HCT116 (cell line): ENCODE data around the gene MYRF.

ENCODE experiments used
- ELF1 ChIP-seq: IDR thresholded peaks from 2 replicates; pipeline ENCODE4 v1.6.1; 2012; ENCODE audit warnings: low read depth, borderline replicate concordance
- EZH2 ChIP-seq: fragments of 200-600 bp; sonication (generic); IDR thresholded peaks from 2 replicates; pipeline ENCODE4 v1.6.1; 2017; ENCODE audit warnings: antibody characterized with exemption, mixed run types
- FOSL1 ChIP-seq: IDR thresholded peaks from 2 replicates; pipeline ENCODE4 v1.6.1; 2012; ENCODE audit warnings: low read depth
- POLR2A ChIP-seq: IDR thresholded peaks from 2 replicates; pipeline ENCODE4 v1.7.0; 2011; ENCODE audit warnings: borderline replicate concordance; ENCODE audit not compliant: insufficient read depth, insufficient read length; ENCODE audit errors: extremely low read depth
- POLR2AphosphoS5 ChIP-seq: IDR thresholded peaks from 2 replicates; pipeline ENCODE4 v1.6.1; 2011; ENCODE audit warnings: mild to moderate bottlenecking, low read depth, low read length, moderate library complexity
- RAD21 ChIP-seq: IDR thresholded peaks from 2 replicates; pipeline ENCODE4 v1.6.1; 2012; ENCODE audit warnings: low read depth, mild to moderate bottlenecking
- YY1 ChIP-seq: IDR thresholded peaks from 2 replicates; pipeline ENCODE4 v1.6.1; 2011; ENCODE audit warnings: low read length, low read depth, moderate library complexity, mild to moderate bottlenecking; ENCODE audit not compliant: insufficient replicate concordance; ENCODE audit errors: extremely low read depth
- ZNF274 ChIP-seq: fragments of 200-500 bp; sonication (Bioruptor generic); IDR thresholded peaks from 2 replicates; pipeline ENCODE4 v1.6.1; 2014; ENCODE audit warnings: mild to moderate bottlenecking, low read depth, low read length, inconsistent platforms
- TF ChIP-seq, protein P1 (sequence below), 3 experiments: fragments of 200-600 bp in 1 of 3; sonication (generic) in 1 of 3; IDR thresholded peaks in 2 of 3; conservative IDR thresholded peaks in 1 of 3; 2 replicates each; pipeline ENCODE4 v1.5.1; 2012 to 2017; ENCODE audit warnings: low read depth in 2 of 3, low read length in 2 of 3, antibody characterized with exemption in 1 of 3, borderline replicate concordance in 1 of 3, control low read depth in 1 of 3, mild to moderate bottlenecking in 1 of 3, mixed read lengths in 1 of 3, mixed run types in 1 of 3, moderate library complexity in 1 of 3; ENCODE audit not compliant: insufficient read depth in 1 of 3
- TF ChIP-seq, protein P2 (sequence below): IDR thresholded peaks from 2 replicates; pipeline ENCODE4 v1.6.1; 2011; ENCODE audit warnings: mild to moderate bottlenecking, low read length, moderate library complexity; ENCODE audit not compliant: insufficient replicate concordance; ENCODE audit errors: extremely low read depth

DNA sequence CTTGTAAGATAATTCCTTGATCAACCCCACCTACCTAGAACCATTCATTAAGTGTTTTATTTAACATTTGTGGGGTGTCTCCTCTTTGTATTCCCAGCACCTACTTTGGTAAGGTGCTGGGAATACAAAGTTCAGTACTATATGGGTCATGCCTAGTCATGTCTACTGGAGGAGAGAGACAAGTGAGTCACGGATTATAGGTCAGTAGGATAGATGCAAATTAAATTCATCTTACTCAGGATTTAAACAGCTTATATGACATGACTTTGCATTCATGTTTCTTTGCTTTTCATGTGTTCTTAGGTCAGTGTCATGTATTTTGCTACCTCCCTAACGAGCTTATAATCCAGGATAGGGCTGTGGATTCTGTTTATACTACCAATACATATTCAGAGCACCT lies 67.7 kb downstream of the MYRF start:
- TF ChIP-seq, protein P1, sequence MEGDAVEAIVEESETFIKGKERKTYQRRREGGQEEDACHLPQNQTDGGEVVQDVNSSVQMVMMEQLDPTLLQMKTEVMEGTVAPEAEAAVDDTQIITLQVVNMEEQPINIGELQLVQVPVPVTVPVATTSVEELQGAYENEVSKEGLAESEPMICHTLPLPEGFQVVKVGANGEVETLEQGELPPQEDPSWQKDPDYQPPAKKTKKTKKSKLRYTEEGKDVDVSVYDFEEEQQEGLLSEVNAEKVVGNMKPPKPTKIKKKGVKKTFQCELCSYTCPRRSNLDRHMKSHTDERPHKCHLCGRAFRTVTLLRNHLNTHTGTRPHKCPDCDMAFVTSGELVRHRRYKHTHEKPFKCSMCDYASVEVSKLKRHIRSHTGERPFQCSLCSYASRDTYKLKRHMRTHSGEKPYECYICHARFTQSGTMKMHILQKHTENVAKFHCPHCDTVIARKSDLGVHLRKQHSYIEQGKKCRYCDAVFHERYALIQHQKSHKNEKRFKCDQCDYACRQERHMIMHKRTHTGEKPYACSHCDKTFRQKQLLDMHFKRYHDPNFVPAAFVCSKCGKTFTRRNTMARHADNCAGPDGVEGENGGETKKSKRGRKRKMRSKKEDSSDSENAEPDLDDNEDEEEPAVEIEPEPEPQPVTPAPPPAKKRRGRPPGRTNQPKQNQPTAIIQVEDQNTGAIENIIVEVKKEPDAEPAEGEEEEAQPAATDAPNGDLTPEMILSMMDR (IDR thresholded peaks at IDR 0.05 in 2 of 3, conservative IDR thresholded peaks at IDR 0.05 in 1 of 3; ENCODE audit: borderline replicate concordance in 1 of 3, insufficient read depth in 1 of 3, low read depth in 2 of 3, low read length in 2 of 3): no peak
- TF ChIP-seq POLR2AphosphoS5 (no peak), FOSL1 (no peak), RAD21 (no peak), EZH2 (no peak), POLR2A (no peak), ZNF274 (no peak), YY1 (no peak), ELF1 (no peak)
- TF ChIP-seq, protein P2, sequence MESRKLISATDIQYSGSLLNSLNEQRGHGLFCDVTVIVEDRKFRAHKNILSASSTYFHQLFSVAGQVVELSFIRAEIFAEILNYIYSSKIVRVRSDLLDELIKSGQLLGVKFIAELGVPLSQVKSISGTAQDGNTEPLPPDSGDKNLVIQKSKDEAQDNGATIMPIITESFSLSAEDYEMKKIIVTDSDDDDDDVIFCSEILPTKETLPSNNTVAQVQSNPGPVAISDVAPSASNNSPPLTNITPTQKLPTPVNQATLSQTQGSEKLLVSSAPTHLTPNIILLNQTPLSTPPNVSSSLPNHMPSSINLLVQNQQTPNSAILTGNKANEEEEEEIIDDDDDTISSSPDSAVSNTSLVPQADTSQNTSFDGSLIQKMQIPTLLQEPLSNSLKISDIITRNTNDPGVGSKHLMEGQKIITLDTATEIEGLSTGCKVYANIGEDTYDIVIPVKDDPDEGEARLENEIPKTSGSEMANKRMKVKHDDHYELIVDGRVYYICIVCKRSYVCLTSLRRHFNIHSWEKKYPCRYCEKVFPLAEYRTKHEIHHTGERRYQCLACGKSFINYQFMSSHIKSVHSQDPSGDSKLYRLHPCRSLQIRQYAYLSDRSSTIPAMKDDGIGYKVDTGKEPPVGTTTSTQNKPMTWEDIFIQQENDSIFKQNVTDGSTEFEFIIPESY: no peak
